Spleen (tissue), 11 donors: ENCODE data around the gene HLA-DMA. TPM values are rescaled to one million over a fixed set of nuclear protein-coding genes. Genes with fewer than 3 reads are reported as not detected.

Experiments
- DNase-seq: peaks from one replicate; pipeline ENCODE4 v3.0.0-alpha.2; 2020
- H3K27ac ChIP-seq, 8 donors: fragments of 200-600 bp; sonication (generic) in 7 of 8; 1 replicate in 4 of 8; 2 replicates in 4 of 8; pipeline versions ENCODE4 v1.5.0 to v1.8.0; 2016 to 2021; ENCODE audit warnings: inconsistent platforms in 4 of 8, mild to moderate bottlenecking in 4 of 8, moderate library complexity in 1 of 8
- H3K27me3 ChIP-seq, 7 donors: fragments of 200-600 bp; sonication (generic) in 6 of 7; replicated peaks in 1 of 7; 1 replicate in 4 of 7; 2 replicates in 3 of 7; pipeline versions ENCODE4 v1.5.0 to v1.8.0; 2016 to 2021; ENCODE audit warnings: inconsistent platforms in 3 of 7, mild to moderate bottlenecking in 1 of 7
- H3K36me3 ChIP-seq, 6 donors: fragments of 200-600 bp; sonication (generic) in 5 of 6; 1 replicate in 4 of 6; 2 replicates in 2 of 6; pipeline versions ENCODE4 v1.5.0 to v1.8.0; 2016 to 2021; ENCODE audit warnings: inconsistent platforms in 2 of 6
- H3K4me1 ChIP-seq, 6 donors: fragments of 200-600 bp; sonication (generic) in 5 of 6; 1 replicate in 3 of 6; 2 replicates in 3 of 6; pipeline versions ENCODE4 v1.5.0 to v1.8.0; 2016 to 2021; ENCODE audit warnings: inconsistent platforms in 3 of 6
- H3K4me3 ChIP-seq, 8 donors: fragments of 200-600 bp; sonication (generic) in 7 of 8; 1 replicate in 4 of 8; 2 replicates in 4 of 8; pipeline versions ENCODE4 v1.5.0 to v1.8.0; 2016 to 2021; ENCODE audit warnings: inconsistent platforms in 4 of 8, mild to moderate bottlenecking in 4 of 8, moderate library complexity in 2 of 8
- H3K9me3 ChIP-seq, 8 donors: fragments of 200-600 bp; sonication (generic) in 7 of 8; 1 replicate in 4 of 8; 2 replicates in 4 of 8; pipeline versions ENCODE4 v1.5.0 to v1.8.0; 2016 to 2021; ENCODE audit warnings: inconsistent platforms in 4 of 8
- CTCF ChIP-seq, 11 experiments: fragments of 200-600 bp in 7 of 11; fragments of 450-650 bp in 4 of 11; sonication (generic) in 4 of 11; IDR thresholded peaks in 8 of 11; conservative IDR thresholded peaks in 3 of 11; 1 replicate in 7 of 11; 2 replicates in 4 of 11; pipeline versions ENCODE4 v1.4.0 to v1.8.0; 2016 to 2021; ENCODE audit warnings: antibody characterized with exemption in 11 of 11, inconsistent platforms in 4 of 11, mild to moderate bottlenecking in 1 of 11
- POLR2A ChIP-seq, 3 donors: fragments of 450-650 bp; IDR thresholded peaks; one replicate each; pipeline ENCODE4 v1.5.1; 2017; ENCODE audit warnings: antibody characterized with exemption in 3 of 3, mild to moderate bottlenecking in 1 of 3
- POLR2AphosphoS5 ChIP-seq, 3 donors: sonication (generic); formaldehyde crosslinking; IDR thresholded peaks; one replicate each; pipeline ENCODE4 v1.5.1; 2017; ENCODE audit warnings: antibody characterized with exemption in 3 of 3
- WGBS, 5 donors: extraction: QIAGEN DNeasy Blood & Tissue Kit in 3 of 5; methylation state at CpG; one replicate each; pipeline versions ENCODE4 v1.1.5 to v1.1.7; 2013 to 2018; 5-methylcytosine and 5-hydroxymethylcytosine counted together
- intact Hi-C: fragments of 100-400 bp; cut with DNase I; formaldehyde crosslinking; loops from one replicate; pipeline ENCODE4 v1.15.0; 2023; ENCODE audit warnings: low total_unique reads
- polyA plus RNA-seq, 3 donors: library from polyadenylated mRNA; stranded (reverse); fragments of 200-250 nt; gene quantifications; one replicate each; pipeline ENCODE4 v1.2.1, GENCODE V29; 2013
- total RNA-seq, 7 donors: library from RNA; depleted of rRNA in 3 of 7; stranded (reverse); fragments of >200 nt in 3 of 7; fragmentation: NEBNext Ultra II Directional in 4 of 7; extraction: Animal tissue kit (Norgen Biotek cat#: 25700) in 4 of 7; gene quantifications; one replicate each; pipeline versions ENCODE4 v1.1.0 to v1.2.1, GENCODE V29; 2016 to 2021
- donor health status: healthy with polysubstance abuse.
- donor health status: DM: no; HTN: no; CAD: no; lungs with moderate emphysema.
- donor health status: DM: no; HTN: no; CAD: no.
- donor health status: Bipolar disorder and iron deficiency.
- donor health status: healthy.
- donor health status: DM: no; HTN: no; CAD: no.
- donor health status: DM: yes; HTN: yes; CAD: no.

The HLA-DMA gene
- total and polyA plus RNA-seq, 10 donors = 141 to 423 (median 195) TPM

- Histone ChIP-seq H3K4me1 (peaks cover 40 to 71% (median 53%) of the 10 kb centered on the region in 6 donors), H3K9me3 (no peaks in the 10 kb centered on the region), H3K4me3 (peak overlapping the region; percentile 94 to 100 (median 98)), H3K36me3 (peaks cover 17 to 77% (median 60%) of the 10 kb centered on the region in 6 donors), H3K27ac (peak overlapping the region in 6 of 8 donors; percentile 41 to 100 (median 99)), H3K27me3 (no peaks in the 10 kb centered on the region)
- 8 to 25% (median 17%) methylated on average over 13 to 14 of the region's 14 CpGs for WGBS, 5 donors
- intact Hi-C loops = no loop called here
- DNase-seq = no peak
- no peak for TF ChIP-seq CTCF (IDR thresholded peaks at IDR 0.05 in 8 of 11, conservative IDR thresholded peaks at IDR 0.05 in 3 of 11)
- TF ChIP-seq POLR2AphosphoS5 (IDR thresholded peaks at IDR 0.05) = peak in 2 of 3 donors; percentile 23 to 39
Measured at GRCh38 chr6:32974541-32975308, 21.8 kb upstream of the HLA-DMA start.

- peak overlapping the region in 7 of 8 donors; percentile 96 to 100 (median 99) for H3K27ac ChIP-seq
- no peaks in the 10 kb centered on the region for H3K27me3 ChIP-seq
- H3K4me1 ChIP-seq = peaks cover 40 to 69% (median 49%) of the 10 kb centered on the region in 6 donors
- 2 to 3% (median 2%) methylated on average over 4 of the region's 4 CpGs for WGBS, 5 donors
- no peaks in the 10 kb centered on the region for H3K9me3 ChIP-seq
- peaks cover 17 to 69% (median 52%) of the 10 kb centered on the region in 6 donors for H3K36me3 ChIP-seq
- H3K4me3 ChIP-seq = peak overlapping the region; percentile 94 to 100 (median 98)
- no peak for TF ChIP-seq POLR2A (IDR thresholded peaks at IDR 0.05)
- TF ChIP-seq CTCF (IDR thresholded peaks at IDR 0.05 in 8 of 11, conservative IDR thresholded peaks at IDR 0.05 in 3 of 11) = no peak
- no peak for TF ChIP-seq POLR2AphosphoS5 (IDR thresholded peaks at IDR 0.05)
- no peak for DNase-seq
- intact Hi-C loops = no loop called here
Measured at GRCh38 chr6:32974016-32974333, 21.1 kb upstream of the HLA-DMA start.

- no peak for DNase-seq
- Histone ChIP-seq H3K4me1 (peaks cover 38 to 64% (median 44%) of the 10 kb centered on the region in 6 donors), H3K27ac (peak overlapping the region; percentile 68 to 100 (median 99)), H3K9me3 (no peaks in the 10 kb centered on the region), H3K27me3 (no peaks in the 10 kb centered on the region), H3K4me3 (peak overlapping the region; percentile 94 to 100 (median 98)), H3K36me3 (peaks cover 13 to 63% (median 46%) of the 10 kb centered on the region in 6 donors)
- TF ChIP-seq POLR2A (IDR thresholded peaks at IDR 0.05) (no peak), CTCF (IDR thresholded peaks at IDR 0.05 in 8 of 11, conservative IDR thresholded peaks at IDR 0.05 in 3 of 11) (no peak), POLR2AphosphoS5 (IDR thresholded peaks at IDR 0.05) (no peak)
- intact Hi-C loops = no loop called here
- 0% methylated on average over 22 to 23 of the region's 23 CpGs for WGBS, 5 donors
Measured at GRCh38 chr6:32973144-32974015, 20.5 kb upstream of the HLA-DMA start.
